Loucy (cell line): ENCODE data around the gene ZNF432.
"Not testable (repeated sequence)": the region's sequence is repeated elsewhere in the genome, so short reads cannot be mapped to it uniquely, and the experiment has no call there.

Experiments used
- CTCF ChIP-seq: fragments of 200-600 bp; sonication (generic); conservative IDR thresholded peaks from 2 replicates; pipeline ENCODE4 v1.5.1; 2014; ENCODE audit warnings: mild to moderate bottlenecking, antibody characterized with exemption, low read length
- EZH2phosphoT487 ChIP-seq: fragments of 200-600 bp; IDR thresholded peaks from 2 replicates; pipeline ENCODE4 v1.6.1; 2018; ENCODE audit warnings: antibody characterized with exemption, mild to moderate bottlenecking, moderate library complexity, borderline replicate concordance

- TF ChIP-seq CTCF, EZH2phosphoT487: not testable (repeated sequence)
Measured at GRCh38 chr19:52056480-52056879, 7.8 kb upstream of the ZNF432 start.
